ENCODE results near the gene SERPINI2. TPM values are rescaled to one million over a fixed set of nuclear protein-coding genes. Genes with fewer than 3 reads are reported as not detected.

Gene SERPINI2
- total RNA-seq, 6 experiments from 2014 or later, result not detected

DNA sequence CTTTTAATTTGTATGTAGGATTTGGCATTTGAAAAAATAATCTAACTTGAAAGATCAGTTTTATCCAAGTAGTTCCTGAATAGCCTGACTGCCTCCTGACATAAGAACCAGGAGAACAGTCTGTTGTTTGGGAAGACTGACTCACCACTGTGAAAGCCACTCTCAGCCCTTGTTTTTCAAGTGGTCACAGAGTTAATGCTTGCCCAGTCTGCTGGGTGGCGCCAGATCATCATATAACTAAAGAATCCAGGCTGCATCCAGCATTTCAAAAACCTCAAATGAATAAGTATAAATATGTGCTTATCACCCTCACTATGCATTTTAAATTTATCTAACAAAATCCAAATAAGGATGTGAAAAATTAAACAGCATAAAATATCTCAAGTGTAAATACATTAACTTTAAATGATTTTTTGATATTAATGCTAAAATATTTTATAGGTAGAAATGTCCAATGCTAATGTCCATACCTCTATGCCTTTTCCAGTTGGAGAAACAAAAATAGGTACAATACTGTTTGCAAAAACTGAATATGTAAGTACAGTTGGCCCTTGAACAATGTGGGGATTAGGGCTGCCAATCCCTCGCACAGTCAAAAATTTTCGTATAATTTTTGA is 66.9 kb downstream of the SERPINI2 start:
- Histone ChIP-seq H3K27me3 (no peaks in the 10 kb centered on the region), H3K27ac (no peak overlapping the region), H3K36me3 (no peaks in the 10 kb centered on the region), H3K4me3 (no peak overlapping the region), H3K4me1 (no peaks in the 10 kb centered on the region), H3K9me3 (no peaks in the 10 kb centered on the region)
- no peak for TF ChIP-seq POLR2A (IDR thresholded peaks at IDR 0.05)
- TF ChIP-seq, protein P1, sequence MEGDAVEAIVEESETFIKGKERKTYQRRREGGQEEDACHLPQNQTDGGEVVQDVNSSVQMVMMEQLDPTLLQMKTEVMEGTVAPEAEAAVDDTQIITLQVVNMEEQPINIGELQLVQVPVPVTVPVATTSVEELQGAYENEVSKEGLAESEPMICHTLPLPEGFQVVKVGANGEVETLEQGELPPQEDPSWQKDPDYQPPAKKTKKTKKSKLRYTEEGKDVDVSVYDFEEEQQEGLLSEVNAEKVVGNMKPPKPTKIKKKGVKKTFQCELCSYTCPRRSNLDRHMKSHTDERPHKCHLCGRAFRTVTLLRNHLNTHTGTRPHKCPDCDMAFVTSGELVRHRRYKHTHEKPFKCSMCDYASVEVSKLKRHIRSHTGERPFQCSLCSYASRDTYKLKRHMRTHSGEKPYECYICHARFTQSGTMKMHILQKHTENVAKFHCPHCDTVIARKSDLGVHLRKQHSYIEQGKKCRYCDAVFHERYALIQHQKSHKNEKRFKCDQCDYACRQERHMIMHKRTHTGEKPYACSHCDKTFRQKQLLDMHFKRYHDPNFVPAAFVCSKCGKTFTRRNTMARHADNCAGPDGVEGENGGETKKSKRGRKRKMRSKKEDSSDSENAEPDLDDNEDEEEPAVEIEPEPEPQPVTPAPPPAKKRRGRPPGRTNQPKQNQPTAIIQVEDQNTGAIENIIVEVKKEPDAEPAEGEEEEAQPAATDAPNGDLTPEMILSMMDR (IDR thresholded peaks at IDR 0.05), result peak in 3 of 4 donors; percentile 10 to 34 (median 14)
- intact Hi-C loops (cut with DNase I), result no loop called here
- DNase-seq (no peak), ATAC-seq (peak in 3 of 4 donors; percentile 56 to 87 (median 66))
- 64% methylated on average over 3 of the region's 3 CpGs for WGBS (ENCODE audit: insufficient coverage, low coverage, low lambda C conversion rate, missing lambda C conversion rate)

GRCh38 chr3:167397826-167398225 is 76.0 kb downstream of the SERPINI2 start:
- WGBS (ENCODE audit: insufficient coverage, low coverage, low lambda C conversion rate, missing lambda C conversion rate), result 30% methylated on average over 1 of the region's 1 CpG
- ATAC-seq (no peak), DNase-seq (no peak)
- no peaks in the 10 kb centered on the region for H3K36me3 ChIP-seq
- no peaks in the 10 kb centered on the region for H3K4me1 ChIP-seq
- intact Hi-C loops (cut with DNase I), result no loop called here
- H3K9me3 ChIP-seq, result no peaks in the 10 kb centered on the region
- no peak overlapping the region for H3K27ac ChIP-seq
- no peak overlapping the region for H3K4me3 ChIP-seq
- TF ChIP-seq, protein P1 (IDR thresholded peaks at IDR 0.05), result no peak
- TF ChIP-seq POLR2A (IDR thresholded peaks at IDR 0.05), result no peak
- no peaks in the 10 kb centered on the region for H3K27me3 ChIP-seq

- WGBS (ENCODE audit: insufficient coverage, low coverage, low lambda C conversion rate, missing lambda C conversion rate), result 75% methylated on average over 2 of the region's 2 CpGs
- intact Hi-C loops (cut with DNase I), result no loop called here
- H3K27me3 ChIP-seq, result no peaks in the 10 kb centered on the region
- no peak for DNase-seq
- H3K4me1 ChIP-seq, result no peaks in the 10 kb centered on the region
- no peak overlapping the region for H3K27ac ChIP-seq
- H3K9me3 ChIP-seq, result no peaks in the 10 kb centered on the region
- H3K4me3 ChIP-seq, result no peak overlapping the region
- no peaks in the 10 kb centered on the region for H3K36me3 ChIP-seq
- TF ChIP-seq, protein P1 (IDR thresholded peaks at IDR 0.05), result no peak
- no peak for TF ChIP-seq POLR2A (IDR thresholded peaks at IDR 0.05)
- no peak for ATAC-seq
Observed at GRCh38 chr3:167396075-167396474, 77.8 kb downstream of the SERPINI2 start.

DNA sequence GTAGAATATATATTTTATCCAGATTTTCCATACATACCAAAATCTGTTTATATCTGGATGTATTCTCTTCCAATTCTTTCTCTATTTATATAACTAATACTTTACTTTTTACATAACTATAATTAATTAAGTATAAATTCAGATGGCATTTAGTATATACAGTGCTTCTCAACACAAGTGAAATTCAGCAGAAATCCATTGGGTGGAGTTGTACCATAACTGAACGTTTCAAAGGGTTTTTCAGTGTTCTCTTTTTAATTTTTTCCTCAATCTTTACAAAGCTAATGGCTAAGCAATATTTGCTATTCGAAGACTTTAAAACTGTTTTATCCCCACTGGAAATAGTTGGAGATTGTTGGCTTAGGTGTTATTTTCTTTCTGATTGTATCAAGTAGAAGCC is 79.8 kb downstream of the SERPINI2 start:
- H3K4me1 ChIP-seq, result no peaks in the 10 kb centered on the region
- no peak overlapping the region for H3K4me3 ChIP-seq
- intact Hi-C loops (cut with DNase I), result no loop called here
- no peaks in the 10 kb centered on the region for H3K36me3 ChIP-seq
- WGBS (ENCODE audit: insufficient coverage, low coverage, low lambda C conversion rate, missing lambda C conversion rate), result 13% methylated on average over 2 of the region's 2 CpGs
- no peak overlapping the region for H3K27ac ChIP-seq
- H3K9me3 ChIP-seq, result no peaks in the 10 kb centered on the region
- DNase-seq (no peak), ATAC-seq (no peak)
- no peaks in the 10 kb centered on the region for H3K27me3 ChIP-seq
- TF ChIP-seq, protein P1 (IDR thresholded peaks at IDR 0.05), result peak in 1 of 4 donors; percentile 12
- no peak for TF ChIP-seq POLR2A (IDR thresholded peaks at IDR 0.05)

Other genes with a start within 250 kb of the SERPINI2 start
- not detected for gene ZBBX, start 93.7 kb downstream of the SERPINI2 start, total RNA-seq
- under 1 TPM in 1 of 6 experiments, not detected in 5; 0.16 TPM for gene WDR49, start 179.9 kb upstream of the SERPINI2 start, total RNA-seq